ENCODE results near the gene TTC21A. TPM values are rescaled to one million over a fixed set of nuclear protein-coding genes. Genes with fewer than 3 reads are reported as not detected.

Gene TTC21A
- total and polyA plus RNA-seq, 2 experiments from 2014 or later, result 1.8 to 2.0 TPM

GRCh38 chr3:39138804-39139415 is 31.4 kb downstream of the TTC21A start:
- H3K27me3 ChIP-seq (ENCODE audit: insufficient read depth), result no peaks in the 10 kb centered on the region
- H4K20me1 ChIP-seq (replicated peaks; ENCODE audit: insufficient read depth), result no peaks in the 10 kb centered on the region; the same call in 1 of the 2 replicates
- H3F3A ChIP-seq (replicated peaks; ENCODE audit: low read depth), result no peaks in the 10 kb centered on the region
- H3K79me2 ChIP-seq (replicated peaks; ENCODE audit: insufficient read depth), result no peaks in the 10 kb centered on the region
- TF ChIP-seq ZNF331 (CRISPR knock-in tag; IDR thresholded peaks at IDR 0.05; ENCODE audit: low read depth), result no peak
- no peak for TF ChIP-seq CREB1 (CRISPR knock-in tag; IDR thresholded peaks at IDR 0.05; ENCODE audit: low read depth)
- TF ChIP-seq EZH2 (IDR thresholded peaks at IDR 0.05; ENCODE audit: low read depth, unreplicated experiment), result no peak
- no peak for TF ChIP-seq CTCF (conservative IDR thresholded peaks at IDR 0.05; ENCODE audit: low read depth in 2 of 2)
- TF ChIP-seq JUNB (IDR thresholded peaks at IDR 0.05; ENCODE audit: unreplicated experiment), result no peak
- no peak for TF ChIP-seq ETS1 (IDR thresholded peaks at IDR 0.05)
- TF ChIP-seq ZNF114 (CRISPR knock-in tag; IDR thresholded peaks at IDR 0.05), result no peak
- no peak for TF ChIP-seq EZH2phosphoT487 (IDR thresholded peaks at IDR 0.05; ENCODE audit: unreplicated experiment)
- no peak for TF ChIP-seq NANOG (IDR thresholded peaks at IDR 0.05; ENCODE audit: borderline replicate concordance)
- no peak for TF ChIP-seq REST (IDR thresholded peaks at IDR 0.05; ENCODE audit: unreplicated experiment)
- TF ChIP-seq ZNF462 (CRISPR knock-in tag; IDR thresholded peaks at IDR 0.05), result no peak
- peaks cover 4% of the 10 kb centered on the region; the same call in 2 of the 3 replicates for H3K4me1 Mint-ChIP-seq
- no peak overlapping the region for H3K4me2 ChIP-seq
- H3K36me3 Mint-ChIP-seq (ENCODE audit: low read depth), result peaks cover 16% of the 10 kb centered on the region
- H3K9me2 ChIP-seq (ENCODE audit: insufficient read depth), result no peaks in the 10 kb centered on the region
- DNase-seq (ENCODE audit: low spot score) (no peak), ATAC-seq (0 out of 3 replicates have a peak, but pooled peaks have one; percentile 11)
- no peaks in the 10 kb centered on the region for H3K4me1 ChIP-seq (ENCODE audit: insufficient read depth)
- H3K4me3 ChIP-seq, result no peak overlapping the region
- no peak overlapping the region for H3K27ac ChIP-seq (ENCODE audit: low read depth)
- H3K27me3 Mint-ChIP-seq (ENCODE audit: insufficient read depth, low read depth, poor library complexity), result peaks cover 4% of the 10 kb centered on the region
- no peak overlapping the region for H2AFZ ChIP-seq
- H3K4me3 Mint-ChIP-seq, result no peak overlapping the region
- no peak overlapping the region for H3K27ac Mint-ChIP-seq
- H3K36me3 ChIP-seq (ENCODE audit: insufficient read depth), result peaks cover 5% of the 10 kb centered on the region; the same call in 1 of the 2 replicates
- no peaks in the 10 kb centered on the region for H3K9me3 Mint-ChIP-seq

All from GM23338 (cell line).